ENCODE data around the gene PACSIN2.
"Not testable (repeated sequence)": the region's sequence is repeated elsewhere in the genome, so short reads cannot be mapped to it uniquely, and the experiment has no call there.

DNA sequence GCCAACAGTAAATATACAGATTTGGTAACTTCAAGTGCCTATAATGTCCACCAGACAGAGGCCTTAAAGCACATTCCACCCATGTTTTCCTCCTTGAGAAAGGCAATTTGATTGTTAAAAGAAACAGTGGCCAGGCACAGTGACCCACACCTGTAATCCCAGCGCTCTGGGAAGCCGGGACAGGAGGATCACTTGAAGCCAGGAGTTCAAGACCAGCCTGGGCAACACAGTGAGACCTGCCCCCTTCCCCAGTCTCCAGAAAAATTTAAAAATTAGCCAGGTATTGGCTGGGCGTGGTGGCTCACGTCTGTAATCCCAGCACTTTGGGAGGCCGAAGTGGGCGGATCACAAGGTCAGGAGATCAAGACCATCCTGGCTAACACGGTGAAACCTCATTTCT, 19.3 kb downstream of the PACSIN2 start:
- not testable (repeated sequence) for TF ChIP-seq CTCF, POLR2A (IDR thresholded peaks at IDR 0.05)
